GM10266 (cell line): ENCODE data around the gene GNAI1.

Experiments used
- DNase-seq: peaks from one replicate; pipeline ENCODE4 v3.0.0; 2012; ENCODE audit errors: extremely low spot score
- CTCF ChIP-seq: IDR thresholded peaks from 2 replicates; pipeline ENCODE4 v1.5.1; 2012; ENCODE audit warnings: mild to moderate bottlenecking, low read depth; ENCODE audit not compliant: control insufficient read depth, insufficient read depth; ENCODE audit errors: missing control alignments

Gene GNAI1

GRCh38 chr7:80183351-80183750 is 48.7 kb downstream of the GNAI1 start:
- no peak for DNase-seq
- no peak for TF ChIP-seq CTCF

GRCh38 chr7:80183900-80184685 is 49.5 kb downstream of the GNAI1 start:
- TF ChIP-seq CTCF: no peak

GRCh38 chr7:80184693-80185092 is 50.1 kb downstream of the GNAI1 start:
- no peak for DNase-seq
- TF ChIP-seq CTCF: no peak

More at GRCh38 chr7:80183900-80184685, 49.5 kb downstream of the GNAI1 start:
- DNase-seq: no peak

DNA sequence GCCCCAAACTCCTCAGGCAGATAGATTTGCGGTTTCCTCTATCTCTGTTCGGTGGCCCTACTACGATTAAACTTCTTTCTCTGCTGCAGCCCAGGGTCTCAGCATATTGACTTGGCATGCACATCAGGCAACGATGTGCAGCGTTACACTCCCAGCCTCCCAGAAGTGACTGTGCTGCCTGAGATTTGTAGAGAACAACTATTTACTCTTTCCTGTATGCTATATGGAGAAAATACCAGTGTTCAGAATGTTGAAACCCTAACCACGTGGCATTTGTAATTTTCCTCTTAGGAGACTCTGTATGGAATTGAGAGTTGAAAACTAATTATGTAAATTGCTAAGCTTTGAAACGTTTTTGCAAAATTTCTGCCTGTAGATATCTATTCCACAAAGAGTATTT is 50.9 kb downstream of the GNAI1 start:
- no peak for DNase-seq
- no peak for TF ChIP-seq CTCF

DNA sequence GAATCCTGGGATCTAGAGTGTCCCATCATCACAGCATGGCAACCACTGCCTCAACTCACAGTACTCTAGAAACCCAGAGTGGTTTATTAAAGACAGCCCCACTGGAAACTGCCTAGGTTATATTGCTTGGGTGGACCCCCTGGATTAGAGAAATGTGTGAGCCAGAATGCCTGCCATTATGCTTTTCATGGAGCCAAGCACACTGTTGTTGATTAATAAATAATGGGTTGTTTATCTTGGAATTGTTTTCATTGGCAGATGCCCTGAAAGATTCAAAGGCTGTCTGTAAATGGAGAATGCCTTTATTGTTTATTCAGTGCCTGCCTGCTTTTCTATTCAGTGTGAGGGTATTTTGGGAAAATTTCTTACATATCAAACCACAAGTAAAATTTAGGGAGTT is 52.1 kb downstream of the GNAI1 start:
- no peak for TF ChIP-seq CTCF
- no peak for DNase-seq

DNA sequence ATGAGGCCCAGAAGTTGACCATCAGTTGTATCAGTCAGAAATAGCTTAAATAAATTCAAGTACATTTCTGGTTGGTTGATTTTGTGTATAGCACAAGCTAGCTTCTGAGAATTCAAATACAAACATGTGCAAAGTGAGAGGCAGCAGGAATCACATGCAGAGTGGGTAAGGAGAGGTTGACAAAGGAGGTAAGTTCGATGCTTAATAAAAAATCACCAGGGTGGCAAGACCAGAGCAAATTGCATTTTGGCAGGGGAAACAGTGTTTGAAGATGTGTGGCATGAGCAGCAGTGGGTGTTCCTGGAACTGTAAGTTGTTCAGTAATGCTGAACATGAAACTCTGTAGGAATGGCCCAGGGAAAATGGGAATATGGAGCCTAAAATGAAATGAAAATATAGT is 52.6 kb downstream of the GNAI1 start:
- no peak for TF ChIP-seq CTCF
- no peak for DNase-seq

- TF ChIP-seq CTCF: no peak
Measured at GRCh38 chr7:80187727-80188126, 53.1 kb downstream of the GNAI1 start.

More at GRCh38 chr7:80187727-80188126, 53.1 kb downstream of the GNAI1 start:
- no peak for DNase-seq
